MM.1S (cell line): Measurements from ENCODE around the gene MYO1C.
"Not testable (repeated sequence)": the region's sequence is repeated elsewhere in the genome, so short reads cannot be mapped to it uniquely, and the experiment has no call there.

Experiments
- DNase-seq: peaks from one replicate; pipeline ENCODE4 v3.0.0-alpha.2; 2015
- H2AFZ ChIP-seq: fragments of 300-600 bp; sonication (generic); 2 replicates; pipeline ENCODE4 v1.6.0; 2016; ENCODE audit warnings: antibody characterized with exemption, low read length
- H3F3A ChIP-seq: fragments of 300-600 bp; sonication (generic); 2 replicates; pipeline ENCODE4 v1.6.1; 2016; ENCODE audit warnings: mild to moderate bottlenecking, antibody characterized with exemption, low read length, moderate library complexity, mixed read lengths; ENCODE audit not compliant: insufficient read depth
- H3K27ac ChIP-seq: fragments of 300-600 bp; sonication (generic); 2 replicates; pipeline ENCODE4 v1.5.1; 2016; ENCODE audit warnings: mild to moderate bottlenecking, low read length
- H3K27me3 ChIP-seq: fragments of 300-600 bp; sonication (generic); replicated peaks from 2 replicates; pipeline ENCODE4 v1.6.0; 2016; ENCODE audit warnings: low read length; ENCODE audit not compliant: insufficient read depth
- H3K36me3 ChIP-seq: fragments of 300-600 bp; sonication (generic); replicated peaks from 2 replicates; pipeline ENCODE4 v1.6.1; 2016; ENCODE audit warnings: mild to moderate bottlenecking, low read length, mixed read lengths; ENCODE audit not compliant: insufficient read depth
- H3K4me1 ChIP-seq: fragments of 300-600 bp; sonication (generic); 2 replicates; pipeline ENCODE4 v1.6.1; 2016; ENCODE audit warnings: low read length, mixed read lengths
- H3K4me2 ChIP-seq: fragments of 300-600 bp; sonication (generic); 2 replicates; pipeline ENCODE4 v1.6.0; 2016; ENCODE audit warnings: low read depth, low read length
- H3K4me3 ChIP-seq: fragments of 300-600 bp; sonication (generic); 2 replicates; pipeline ENCODE4 v1.5.1; 2016; ENCODE audit warnings: low read length, mixed read lengths
- H3K79me2 ChIP-seq: fragments of 300-600 bp; sonication (generic); 2 replicates; pipeline ENCODE4 v1.6.1; 2016; ENCODE audit warnings: mixed run types, low read length, mixed read lengths
- H3K9ac ChIP-seq: fragments of 300-600 bp; sonication (generic); 2 replicates; pipeline ENCODE4 v1.6.1; 2016; ENCODE audit warnings: low read length, mixed read lengths
- H3K9me2 ChIP-seq: fragments of 300-600 bp; sonication (generic); replicated peaks from 2 replicates; pipeline ENCODE4 v1.6.1; 2016; ENCODE audit warnings: mild to moderate bottlenecking, low read length, mixed read lengths; ENCODE audit not compliant: insufficient read depth
- H3K9me3 ChIP-seq: fragments of 300-600 bp; sonication (generic); replicated peaks from 2 replicates; pipeline ENCODE4 v1.6.1; 2016; ENCODE audit warnings: mild to moderate bottlenecking, low read length, mixed read lengths; ENCODE audit not compliant: insufficient read depth
- H4K20me1 ChIP-seq: fragments of 300-600 bp; sonication (generic); 2 replicates; pipeline ENCODE4 v1.6.1; 2016; ENCODE audit warnings: mild to moderate bottlenecking, low read length, moderate library complexity, mixed read lengths; ENCODE audit not compliant: insufficient read depth
- EZH2 ChIP-seq: fragments of 300-600 bp; sonication (generic); optimal IDR thresholded peaks from 2 replicates; pipeline ENCODE3; 2017; ENCODE audit warnings: low read depth, mild to moderate bottlenecking, antibody characterized with exemption, low read length, mixed read lengths
- EZH2phosphoT487 ChIP-seq: fragments of 300-600 bp; sonication (generic); IDR thresholded peaks from 2 replicates; pipeline ENCODE4 v1.6.1; 2018; ENCODE audit warnings: antibody characterized with exemption, low read length
- TF ChIP-seq, protein P1 (sequence below): fragments of 300-600 bp; sonication (generic); IDR thresholded peaks from 2 replicates; pipeline ENCODE4 v1.5.1; 2016; ENCODE audit warnings: antibody characterized with exemption, low read length, mixed read lengths

The MYO1C gene

DNA sequence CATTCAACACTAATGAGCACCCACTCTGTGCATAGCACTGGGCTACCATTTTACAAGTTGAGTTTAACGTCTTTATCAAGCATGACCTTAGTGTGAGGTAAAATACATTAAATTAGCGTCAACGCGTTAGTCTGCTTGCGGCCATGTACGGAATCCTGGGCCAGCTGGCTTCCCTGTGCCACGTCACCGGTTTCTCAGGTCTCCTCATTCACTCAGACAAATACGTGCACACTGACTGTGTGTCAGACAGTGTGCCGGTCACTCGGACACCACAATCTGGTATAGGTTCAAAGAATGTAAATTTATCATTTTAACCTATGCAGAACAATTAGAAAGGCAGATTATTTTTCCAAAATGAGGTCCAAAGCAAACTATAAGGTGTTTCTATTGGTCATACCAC is 71.0 kb downstream of the MYO1C start:
- no peaks in the 10 kb centered on the region for H3F3A ChIP-seq
- H2AFZ ChIP-seq, result no peak overlapping the region
- H3K4me1 ChIP-seq, result no peaks in the 10 kb centered on the region
- no peak overlapping the region for H3K4me2 ChIP-seq
- TF ChIP-seq, protein P1, sequence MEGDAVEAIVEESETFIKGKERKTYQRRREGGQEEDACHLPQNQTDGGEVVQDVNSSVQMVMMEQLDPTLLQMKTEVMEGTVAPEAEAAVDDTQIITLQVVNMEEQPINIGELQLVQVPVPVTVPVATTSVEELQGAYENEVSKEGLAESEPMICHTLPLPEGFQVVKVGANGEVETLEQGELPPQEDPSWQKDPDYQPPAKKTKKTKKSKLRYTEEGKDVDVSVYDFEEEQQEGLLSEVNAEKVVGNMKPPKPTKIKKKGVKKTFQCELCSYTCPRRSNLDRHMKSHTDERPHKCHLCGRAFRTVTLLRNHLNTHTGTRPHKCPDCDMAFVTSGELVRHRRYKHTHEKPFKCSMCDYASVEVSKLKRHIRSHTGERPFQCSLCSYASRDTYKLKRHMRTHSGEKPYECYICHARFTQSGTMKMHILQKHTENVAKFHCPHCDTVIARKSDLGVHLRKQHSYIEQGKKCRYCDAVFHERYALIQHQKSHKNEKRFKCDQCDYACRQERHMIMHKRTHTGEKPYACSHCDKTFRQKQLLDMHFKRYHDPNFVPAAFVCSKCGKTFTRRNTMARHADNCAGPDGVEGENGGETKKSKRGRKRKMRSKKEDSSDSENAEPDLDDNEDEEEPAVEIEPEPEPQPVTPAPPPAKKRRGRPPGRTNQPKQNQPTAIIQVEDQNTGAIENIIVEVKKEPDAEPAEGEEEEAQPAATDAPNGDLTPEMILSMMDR, result no peak
- TF ChIP-seq EZH2phosphoT487 (no peak), EZH2 (no peak)
- H3K36me3 ChIP-seq, result 0 out of 2 replicates have a peak, but pooled peaks cover 3% of the 10 kb centered on the region
- no peak overlapping the region for H3K9ac ChIP-seq
- H4K20me1 ChIP-seq, result no peaks in the 10 kb centered on the region
- no peaks in the 10 kb centered on the region for H3K27me3 ChIP-seq
- no peak overlapping the region for H3K27ac ChIP-seq
- DNase-seq, result no peak
- H3K4me3 ChIP-seq, result no peak overlapping the region
- peaks cover 21% of the 10 kb centered on the region for H3K79me2 ChIP-seq
- no peaks in the 10 kb centered on the region for H3K9me3 ChIP-seq
- no peaks in the 10 kb centered on the region for H3K9me2 ChIP-seq

DNA sequence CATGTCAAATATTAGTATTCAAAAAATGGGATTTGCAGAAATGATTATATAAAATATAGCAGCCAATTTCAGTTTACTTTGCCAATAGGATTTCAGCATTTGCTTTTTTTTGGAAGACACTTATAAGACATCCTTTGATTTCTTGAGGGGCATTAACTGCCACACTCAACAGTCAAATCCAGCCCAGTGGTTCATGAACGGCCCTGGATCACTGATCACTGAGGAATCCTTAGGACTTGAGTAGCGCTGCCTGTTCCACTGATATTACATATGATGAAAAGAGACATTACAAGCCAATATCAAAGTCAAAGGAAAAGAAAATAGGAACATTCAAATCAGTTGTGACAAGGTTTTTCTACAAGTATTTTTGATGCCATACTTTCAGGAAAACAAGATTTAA is 71.5 kb downstream of the MYO1C start:
- Histone ChIP-seq H3K4me1 (no peaks in the 10 kb centered on the region), H2AFZ (no peak overlapping the region), H3F3A (no peaks in the 10 kb centered on the region), H3K36me3 (0 out of 2 replicates have a peak, but pooled peaks cover 3% of the 10 kb centered on the region), H3K4me3 (no peak overlapping the region), H3K4me2 (no peak overlapping the region), H3K9ac (no peak overlapping the region), H3K79me2 (peaks cover 16% of the 10 kb centered on the region), H3K27me3 (no peaks in the 10 kb centered on the region), H3K9me2 (no peaks in the 10 kb centered on the region), H4K20me1 (no peaks in the 10 kb centered on the region), H3K27ac (no peak overlapping the region), H3K9me3 (no peaks in the 10 kb centered on the region)
- TF ChIP-seq EZH2phosphoT487, result no peak
- TF ChIP-seq EZH2, result no peak
- TF ChIP-seq, protein P1, result no peak
- no peak for DNase-seq

DNA sequence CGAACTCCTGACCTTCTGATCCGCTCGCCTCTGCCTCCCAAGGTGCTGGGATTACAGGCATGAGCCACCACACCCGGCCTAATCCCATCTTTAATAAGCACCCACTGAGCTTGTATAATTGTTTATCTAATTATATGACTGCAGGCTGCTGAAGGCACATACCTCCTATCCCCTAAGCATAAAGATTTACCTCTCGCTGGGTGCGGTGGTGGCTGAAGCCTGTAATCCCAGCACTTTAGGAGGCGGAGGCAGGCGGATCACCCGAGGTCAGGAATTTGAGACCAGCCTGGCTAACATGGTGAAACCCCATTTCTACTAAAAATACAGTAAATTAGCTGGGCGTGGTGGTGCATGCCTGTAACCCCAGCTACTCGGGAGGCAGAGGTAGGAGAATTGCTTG is 72.3 kb downstream of the MYO1C start:
- H3F3A ChIP-seq, result no peaks in the 10 kb centered on the region
- no peaks in the 10 kb centered on the region for H3K9me2 ChIP-seq
- no peak overlapping the region for H3K4me2 ChIP-seq
- no peak overlapping the region for H3K9ac ChIP-seq
- 0 out of 2 replicates have a peak, but pooled peaks cover 3% of the 10 kb centered on the region for H3K36me3 ChIP-seq
- H4K20me1 ChIP-seq, result no peaks in the 10 kb centered on the region
- TF ChIP-seq, protein P1, result no peak
- TF ChIP-seq EZH2 (no peak), EZH2phosphoT487 (no peak)
- no peak for DNase-seq
- no peak overlapping the region for H2AFZ ChIP-seq
- no peaks in the 10 kb centered on the region for H3K9me3 ChIP-seq
- H3K4me3 ChIP-seq, result no peak overlapping the region
- H3K27me3 ChIP-seq, result no peaks in the 10 kb centered on the region
- H3K79me2 ChIP-seq, result peaks cover 8% of the 10 kb centered on the region
- no peaks in the 10 kb centered on the region for H3K4me1 ChIP-seq
- no peak overlapping the region for H3K27ac ChIP-seq

DNA sequence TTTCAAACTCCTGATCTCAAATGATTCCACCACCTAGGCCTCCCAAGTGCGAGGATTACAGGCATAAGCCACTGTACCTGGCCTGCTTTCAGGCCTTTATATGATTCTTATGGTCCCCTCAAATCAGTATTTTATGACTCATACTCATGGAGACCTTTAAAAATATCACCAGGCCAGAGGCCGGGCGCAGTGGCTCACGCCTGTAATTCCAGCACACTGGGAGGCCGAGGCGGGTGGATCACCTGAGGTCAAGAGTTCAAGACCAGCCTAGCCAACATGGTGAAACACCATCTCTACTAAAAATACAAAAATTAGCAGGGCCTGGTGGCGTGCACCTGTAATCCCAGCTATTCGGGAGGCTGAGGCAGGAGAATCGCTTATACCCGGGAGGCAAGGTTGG is 74.0 kb downstream of the MYO1C start:
- H3K79me2 ChIP-seq, H3K27me3 ChIP-seq, H4K20me1 ChIP-seq, H2AFZ ChIP-seq, H3K36me3 ChIP-seq, H3K4me2 ChIP-seq, H3K9ac ChIP-seq, H3K27ac ChIP-seq, H3F3A ChIP-seq, H3K4me3 ChIP-seq, H3K4me1 ChIP-seq, H3K9me2 ChIP-seq, H3K9me3 ChIP-seq, DNase-seq: not testable (repeated sequence)
